NCI-H524 (cell line): ENCODE results near the gene ETNPPL.
"Not testable (repeated sequence)": the region's sequence is repeated elsewhere in the genome, so short reads cannot be mapped to it uniquely, and the experiment has no call there.

ENCODE experiments used
- DNase-seq, 2 experiments: peaks; one replicate each; lab custom pipeline; 2025; lab: John Stamatoyannopoulos, UW

ETNPPL gene

GRCh38 chr4:108758498-108758897 is 4.4 kb downstream of the ETNPPL start:
- no peak for DNase-seq

- DNase-seq: no peak
Measured at GRCh38 chr4:108754327-108754726, 8.5 kb downstream of the ETNPPL start.

GRCh38 chr4:108751321-108751720 is 11.5 kb downstream of the ETNPPL start:
- no peak for DNase-seq

- no peak for DNase-seq
Measured at GRCh38 chr4:108749119-108749518, 13.7 kb downstream of the ETNPPL start.

DNA sequence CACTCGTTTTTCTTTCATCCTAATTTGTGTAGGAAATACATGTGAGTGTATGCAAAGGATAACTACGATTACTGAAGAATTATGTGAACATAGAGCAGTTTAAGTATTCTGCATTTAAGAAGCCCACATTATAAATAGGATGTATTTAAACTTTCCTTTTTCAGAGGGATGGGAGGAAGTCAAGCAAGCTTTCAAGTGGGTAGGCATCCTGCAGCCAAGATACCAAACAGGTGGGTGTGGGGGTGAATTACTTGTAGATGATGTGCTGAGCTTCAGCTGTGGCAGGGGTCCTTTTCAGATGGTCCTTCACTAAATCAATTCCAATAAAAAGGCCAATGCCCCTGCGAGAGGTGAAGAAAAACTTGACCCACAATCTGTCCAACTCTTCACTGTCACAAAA is 16.3 kb downstream of the ETNPPL start:
- DNase-seq: no peak

GRCh38 chr4:108744307-108744706 is 18.5 kb downstream of the ETNPPL start:
- no peak for DNase-seq

- no peak for DNase-seq
Measured at GRCh38 chr4:108742451-108743420, 20.1 kb downstream of the ETNPPL start.

- no peak for DNase-seq
Measured at GRCh38 chr4:108738003-108738706, 24.7 kb downstream of the ETNPPL start.

DNA sequence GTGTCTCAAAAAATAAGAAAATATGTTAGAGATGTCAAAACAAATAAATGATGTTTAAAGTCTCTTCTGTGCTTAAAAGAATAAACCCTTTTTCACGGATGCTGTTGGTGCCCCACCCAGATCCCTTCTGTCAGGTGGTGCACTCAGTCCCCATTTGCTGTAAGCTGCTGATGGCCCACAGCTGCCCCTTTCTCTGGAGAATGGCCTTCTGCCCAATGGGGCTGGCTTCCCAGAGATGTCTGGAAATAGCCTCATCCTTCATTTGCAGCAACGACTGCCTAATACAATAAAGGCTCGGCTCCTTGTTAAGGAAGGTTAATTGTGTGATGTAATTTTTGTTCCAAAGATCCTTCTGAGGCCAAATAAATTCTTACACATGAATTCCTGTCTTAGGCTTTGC is 31.8 kb downstream of the ETNPPL start:
- DNase-seq: no peak

- DNase-seq: no peak
Measured at GRCh38 chr4:108730579-108730978, 32.3 kb downstream of the ETNPPL start.

- no peak for DNase-seq
Measured at GRCh38 chr4:108729731-108730130, 33.1 kb downstream of the ETNPPL start.

DNA sequence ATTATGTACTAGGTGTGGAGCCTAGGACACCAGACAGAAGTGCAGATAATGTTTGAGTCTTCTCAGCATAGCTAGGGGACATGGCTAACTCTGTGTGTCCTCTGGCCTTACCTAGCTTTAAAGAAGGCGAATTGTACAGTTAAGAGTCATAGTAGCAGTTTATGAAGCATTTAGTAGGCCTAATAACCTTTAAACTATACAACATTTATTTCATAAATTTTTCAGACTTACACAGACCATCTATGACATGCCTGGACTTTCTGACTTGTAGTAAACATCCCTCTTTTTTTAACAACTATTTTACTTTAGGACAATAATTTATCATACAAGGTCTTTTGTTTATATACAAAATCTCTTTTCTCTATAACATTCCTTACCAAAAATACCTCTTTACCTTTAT is 37.4 kb downstream of the ETNPPL start:
- DNase-seq: no peak

GRCh38 chr4:108717386-108717785 is 45.5 kb downstream of the ETNPPL start:
- DNase-seq: no peak

DNA sequence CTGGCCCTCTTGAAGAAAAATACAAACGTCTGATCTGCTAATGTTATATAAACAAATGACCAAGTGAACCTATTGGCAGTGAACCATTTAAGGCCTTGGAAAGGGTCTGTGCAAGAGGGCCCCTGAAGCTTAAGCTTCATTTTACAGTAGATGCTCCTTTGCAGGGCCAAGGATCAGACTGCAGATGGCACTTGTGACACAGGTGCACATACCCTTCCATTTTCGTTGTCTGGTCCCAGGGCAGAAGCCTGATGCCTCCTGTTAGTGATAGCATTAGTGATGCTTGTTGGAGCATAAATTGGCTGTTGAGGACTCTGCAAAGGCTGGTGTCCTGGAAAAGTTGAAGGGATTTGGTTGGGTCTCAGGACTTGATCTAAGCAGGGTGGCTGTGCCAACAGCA is 46.5 kb downstream of the ETNPPL start:
- DNase-seq: no peak

GRCh38 chr4:108714880-108715279 is 48.0 kb downstream of the ETNPPL start:
- DNase-seq: no peak

- DNase-seq: not testable (repeated sequence)
Measured at GRCh38 chr4:108710578-108710977, 52.3 kb downstream of the ETNPPL start.

DNA sequence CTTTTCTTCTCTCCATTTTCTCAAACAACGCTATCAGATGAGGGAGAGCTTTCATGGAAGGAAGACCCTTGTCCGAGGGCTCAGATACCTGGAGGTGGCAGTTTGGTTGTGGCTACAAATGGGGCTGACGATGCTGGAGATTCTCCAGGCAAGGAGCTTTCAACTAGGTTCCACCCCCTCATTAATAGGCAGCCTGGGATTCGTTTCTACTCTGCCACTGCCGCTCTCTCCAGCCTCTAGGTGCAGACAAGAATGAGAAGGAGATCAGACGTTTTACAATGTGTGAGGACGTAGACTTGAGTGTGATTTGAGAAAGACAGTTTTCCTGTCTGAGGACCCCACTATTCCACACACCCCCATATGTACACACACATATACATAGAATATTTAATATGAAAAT is 53.1 kb downstream of the ETNPPL start:
- no peak for DNase-seq

GRCh38 chr4:108709234-108709633 is 53.6 kb downstream of the ETNPPL start:
- no peak for DNase-seq

DNA sequence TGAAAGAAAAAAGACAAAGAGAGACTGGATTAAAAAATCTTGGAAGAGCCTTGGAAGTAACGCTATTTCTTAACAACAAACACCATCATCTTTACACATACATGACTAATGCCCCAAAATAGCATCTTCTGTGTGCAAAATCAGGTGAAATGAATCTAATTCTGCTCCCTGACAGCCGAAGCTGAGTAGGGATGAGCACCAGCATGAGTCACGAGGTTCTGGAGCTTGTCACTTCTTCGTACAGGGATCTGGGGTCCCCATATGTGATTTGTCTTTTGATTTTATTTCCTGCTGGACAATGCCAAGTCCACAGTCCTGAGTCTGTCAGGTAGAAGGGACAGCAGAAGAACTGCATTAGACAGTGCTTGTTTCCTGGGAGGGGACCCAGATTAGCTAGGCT is 56.6 kb downstream of the ETNPPL start:
- no peak for DNase-seq

DNA sequence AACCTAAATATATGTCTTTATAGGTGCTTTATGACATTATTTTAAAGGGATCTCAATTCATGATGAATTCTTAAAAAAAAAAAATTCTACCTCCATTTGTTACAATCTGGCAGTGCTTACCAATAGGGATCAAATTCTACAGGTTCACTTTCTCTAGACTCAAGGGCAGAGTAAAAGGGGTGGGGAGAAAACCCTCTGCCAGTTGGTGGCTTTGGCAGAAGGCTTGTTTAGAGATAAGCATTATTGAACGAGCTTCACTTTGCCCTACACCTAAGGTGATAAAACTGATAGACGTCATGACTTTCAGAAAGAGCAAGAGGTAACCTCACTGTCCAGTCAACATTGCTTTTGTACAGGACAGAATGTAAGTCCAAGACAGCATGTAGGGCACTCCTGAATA is 58.9 kb downstream of the ETNPPL start:
- DNase-seq: no peak

DNA sequence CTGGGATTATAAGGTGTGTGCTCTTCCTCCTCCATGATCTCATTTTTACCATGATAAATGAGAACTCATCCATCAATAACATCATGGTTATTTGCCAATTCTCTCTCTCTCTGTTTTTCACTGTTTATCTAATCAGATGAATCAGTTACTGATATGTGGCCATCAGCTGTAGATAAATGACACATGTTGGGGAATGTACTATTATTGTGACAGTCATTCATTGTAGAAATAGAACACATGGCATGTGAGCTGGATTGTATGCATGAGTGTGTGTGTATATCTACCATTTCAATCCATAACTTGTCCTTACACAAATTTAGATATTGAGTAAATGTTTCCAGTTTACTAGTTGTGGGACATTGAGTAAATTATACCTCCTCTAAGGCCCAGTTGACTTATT is 59.5 kb downstream of the ETNPPL start:
- DNase-seq: no peak

DNA sequence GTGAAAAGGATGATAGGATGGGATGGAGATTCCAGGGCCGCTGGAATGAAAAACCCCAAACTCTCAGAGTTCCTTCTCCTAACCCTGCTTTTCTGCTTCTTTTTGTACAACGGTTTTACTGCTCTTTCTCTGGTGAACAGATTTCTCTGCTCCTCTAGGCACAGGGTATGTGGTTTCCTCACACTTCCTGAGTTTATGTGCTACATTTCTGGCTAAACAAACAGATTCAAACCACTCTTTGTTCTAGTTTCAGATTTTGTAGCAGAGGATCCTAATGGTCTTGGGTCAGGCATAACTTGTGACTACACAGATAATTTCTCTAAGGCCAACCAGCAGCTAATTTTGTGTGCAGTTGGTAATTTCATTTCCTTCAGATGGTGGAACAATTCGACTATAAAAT is 59.9 kb downstream of the ETNPPL start:
- DNase-seq: no peak

DNA sequence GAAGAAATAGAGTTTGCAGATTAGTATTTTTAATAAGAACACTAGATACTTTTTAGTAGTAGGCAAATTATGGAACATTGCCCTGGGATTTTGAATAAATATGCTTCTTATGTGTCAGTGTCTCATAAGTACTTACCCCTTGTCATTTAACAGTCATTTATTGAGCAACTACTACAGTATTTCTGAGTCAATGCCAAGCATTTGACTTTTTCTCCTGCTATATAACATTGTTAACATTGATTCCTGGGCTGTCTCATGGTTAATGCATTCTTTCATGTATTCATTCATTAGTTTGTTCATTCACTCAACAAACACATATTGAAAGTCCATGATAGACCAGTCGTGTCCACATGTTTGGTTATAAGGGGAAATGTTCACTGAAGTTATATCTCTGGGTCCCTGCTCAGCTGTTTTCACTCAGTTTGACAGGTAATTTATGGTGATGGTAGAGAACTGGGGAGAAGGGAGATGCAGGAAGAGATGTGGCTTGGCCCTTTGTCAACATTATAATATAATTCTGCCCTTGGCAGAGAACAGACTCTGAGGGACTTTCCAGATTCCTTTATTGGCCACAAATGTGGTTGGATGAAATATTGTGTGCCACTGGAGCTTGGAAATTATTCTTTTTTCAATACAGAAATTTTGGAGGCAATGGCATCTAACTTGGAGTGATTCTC is 62.6 kb downstream of the ETNPPL start:
- no peak for DNase-seq
